GM12892 (cell line): ENCODE data around the gene GPC2.

Experiments used
- POLR2A ChIP-seq: IDR thresholded peaks from 2 replicates; pipeline ENCODE4 v1.6.1; 2011; ENCODE audit warnings: low read depth, low read length, control low read depth
- POLR2AphosphoS5 ChIP-seq: IDR thresholded peaks from 2 replicates; pipeline ENCODE4 v1.6.1; 2011; ENCODE audit warnings: low read depth, low read length, control low read depth
- TAF1 ChIP-seq: IDR thresholded peaks from 2 replicates; pipeline ENCODE4 v1.6.1; 2011; ENCODE audit warnings: low read depth, mild to moderate bottlenecking, control low read depth, low read length, borderline replicate concordance

DNA sequence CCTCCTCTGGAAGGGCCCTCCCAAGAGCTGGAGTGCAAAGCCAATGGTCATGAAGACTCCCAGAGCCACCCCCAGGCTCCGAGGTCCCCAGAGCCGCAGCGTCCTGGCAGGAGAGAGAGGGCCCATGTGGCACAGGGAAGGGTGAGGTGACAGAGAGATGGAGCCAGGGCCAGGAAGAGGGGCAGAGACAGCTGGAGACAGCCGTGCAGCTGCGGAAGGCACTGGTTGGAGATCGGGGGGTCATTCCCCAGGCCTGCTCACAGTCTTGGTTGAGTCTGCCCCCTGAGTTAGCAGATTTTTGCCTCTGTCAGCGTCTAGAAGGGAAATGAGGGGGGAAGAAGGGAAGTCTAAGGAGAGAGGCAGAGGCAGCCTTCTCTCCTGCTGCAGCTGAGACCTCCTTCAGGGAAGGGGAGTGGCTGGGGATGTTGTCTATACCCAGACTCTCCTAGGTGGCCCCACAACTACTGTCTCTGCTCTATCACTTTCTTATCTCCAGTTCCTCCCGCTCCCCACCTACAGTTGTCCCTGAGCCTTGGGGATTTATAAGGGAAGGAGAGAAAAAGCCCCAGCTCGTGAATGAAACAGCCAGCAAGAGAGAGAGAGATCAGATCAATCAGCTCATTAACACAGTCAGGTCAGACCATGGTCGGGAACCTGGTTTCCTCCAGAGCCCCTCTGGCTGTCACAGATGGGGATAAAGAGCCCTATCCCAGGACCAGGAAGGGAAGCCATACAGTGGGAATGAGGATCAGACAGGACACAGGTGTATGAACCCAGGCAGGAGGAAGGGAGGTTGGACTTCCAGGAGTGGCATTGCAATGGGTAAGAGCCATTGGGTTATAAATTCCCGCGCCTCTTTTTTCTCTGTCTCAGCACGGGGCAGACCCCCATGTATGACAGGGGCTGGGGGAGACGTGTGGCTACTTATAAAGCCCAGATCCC, 9.9 kb downstream of the GPC2 start:
- TF ChIP-seq POLR2AphosphoS5 (no peak), POLR2A (no peak), TAF1 (no peak)
